HUES48 (cell line): ENCODE results near the gene PEDS1.
"Not testable (repeated sequence)": the region's sequence is repeated elsewhere in the genome, so short reads cannot be mapped to it uniquely, and the experiment has no call there.

ENCODE experiments used
- H3K27ac ChIP-seq: one replicate; pipeline ENCODE4 v1.7.0; 2013; ENCODE audit warnings: low read depth, low read length, inconsistent platforms
- H3K27me3 ChIP-seq: 2 replicates; pipeline ENCODE4 v1.6.1; 2013; ENCODE audit warnings: mild to moderate bottlenecking, low read length; ENCODE audit not compliant: control insufficient read depth, insufficient read depth
- H3K36me3 ChIP-seq: 2 replicates; pipeline ENCODE4 v1.6.1; 2013; ENCODE audit warnings: low read length; ENCODE audit not compliant: control insufficient read depth, insufficient read depth
- H3K4me1 ChIP-seq: 2 replicates; pipeline ENCODE4 v1.6.1; 2013; ENCODE audit warnings: mild to moderate bottlenecking, low read length; ENCODE audit not compliant: control insufficient read depth, insufficient read depth
- H3K4me3 ChIP-seq: 2 replicates; pipeline ENCODE4 v1.5.1; 2013; ENCODE audit warnings: mild to moderate bottlenecking, low read depth, low read length
- H3K9ac ChIP-seq: 2 replicates; pipeline ENCODE4 v1.6.1; 2013; ENCODE audit warnings: mild to moderate bottlenecking, low read depth, low read length, moderate library complexity
- H3K9me3 ChIP-seq: 2 replicates; pipeline ENCODE4 v1.6.1; 2013; ENCODE audit warnings: low read length; ENCODE audit not compliant: control insufficient read depth, insufficient read depth

Gene PEDS1

DNA sequence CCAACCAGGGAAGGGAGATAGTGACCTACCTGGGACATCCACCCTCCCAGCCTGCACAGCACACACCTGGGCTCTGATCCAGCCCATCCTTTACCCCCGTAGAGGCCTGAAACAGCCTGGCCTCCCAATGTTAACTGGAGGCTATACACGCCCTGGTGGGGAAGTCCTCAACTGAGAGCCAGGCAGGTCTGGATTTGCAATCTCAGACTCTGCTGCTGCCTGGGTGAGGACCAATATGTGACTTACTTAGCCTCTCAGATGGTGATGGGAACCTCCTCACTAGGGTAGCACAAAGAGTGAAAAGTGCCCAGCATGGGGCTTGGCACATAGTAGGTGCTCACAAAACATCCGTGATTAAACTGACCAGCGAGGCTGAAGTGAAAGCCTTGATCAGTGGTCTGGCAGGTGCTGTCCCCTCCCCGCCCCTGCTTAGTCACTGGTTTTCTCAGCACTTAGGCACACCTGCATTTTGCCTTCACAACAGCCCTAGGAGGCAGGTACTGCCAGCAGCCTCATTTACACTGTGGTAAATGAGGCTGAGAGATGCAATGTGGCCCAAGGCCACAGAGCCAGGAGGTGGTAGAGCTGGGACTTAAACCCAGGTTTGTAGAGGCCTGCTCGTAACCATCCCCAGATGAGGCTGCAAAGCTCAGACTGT is 12.4 kb downstream of the PEDS1 start:
- Histone ChIP-seq H3K9me3 (no peaks in the 10 kb centered on the region), H3K4me3 (no peak overlapping the region), H3K36me3 (peaks cover 39% of the 10 kb centered on the region), H3K27ac (no peak overlapping the region), H3K4me1 (peaks cover 9% of the 10 kb centered on the region), H3K27me3 (no peaks in the 10 kb centered on the region), H3K9ac (no peak overlapping the region)

- Histone ChIP-seq H3K4me3 (no peak overlapping the region), H3K36me3 (peaks cover 42% of the 10 kb centered on the region), H3K9ac (no peak overlapping the region), H3K9me3 (no peaks in the 10 kb centered on the region), H3K4me1 (peaks cover 9% of the 10 kb centered on the region), H3K27me3 (no peaks in the 10 kb centered on the region), H3K27ac (no peak overlapping the region)
Observed at GRCh38 chr20:50140339-50140859, 13.1 kb downstream of the PEDS1 start.

DNA sequence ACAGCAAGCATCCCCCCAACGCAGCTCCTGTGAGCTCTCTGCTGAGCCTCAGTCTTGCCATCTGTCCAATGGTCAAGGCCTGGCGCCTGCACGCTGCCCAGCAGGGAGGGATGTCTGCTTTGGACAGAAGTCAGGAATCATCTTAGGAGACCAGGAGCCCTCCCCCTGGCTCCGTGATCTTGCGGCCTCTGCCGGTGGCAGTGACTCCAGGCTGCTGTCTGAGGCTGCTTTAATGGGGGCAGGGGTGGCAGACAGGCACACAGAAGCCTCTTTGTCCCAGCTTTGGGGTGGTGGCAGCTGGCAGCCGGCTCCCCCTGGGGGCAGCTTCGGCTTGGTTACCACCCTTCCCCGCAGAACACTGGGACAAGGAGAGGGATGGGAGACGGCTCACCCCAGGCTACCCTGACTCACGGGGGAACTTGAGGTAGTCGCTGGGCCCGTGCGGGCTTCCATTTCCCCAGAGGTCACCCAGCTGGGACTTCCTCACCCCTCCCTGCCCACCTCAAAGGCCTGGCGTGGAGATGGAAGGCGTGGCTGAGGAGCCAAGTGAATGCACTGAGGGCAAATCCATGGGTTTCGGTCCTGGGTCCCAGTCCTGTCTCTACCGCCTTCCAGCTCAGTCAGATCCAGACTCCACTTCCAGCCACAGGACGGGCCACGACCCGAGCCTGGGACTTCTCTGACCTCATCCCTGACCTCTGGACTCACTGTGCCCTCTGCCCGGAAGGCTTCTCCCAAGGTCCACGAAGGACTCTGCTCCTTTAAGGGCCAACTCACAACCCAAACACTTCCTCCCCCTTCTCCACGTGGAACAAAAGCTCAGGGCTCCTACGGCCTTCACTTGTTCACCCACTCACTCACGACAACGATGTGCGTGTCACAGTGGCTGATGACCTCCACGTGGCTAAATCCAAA is 14.8 kb downstream of the PEDS1 start:
- H3K36me3 ChIP-seq = peaks cover 47% of the 10 kb centered on the region
- H3K4me3 ChIP-seq = no peak overlapping the region
- no peak overlapping the region for H3K9ac ChIP-seq
- H3K27ac ChIP-seq = no peak overlapping the region
- no peaks in the 10 kb centered on the region for H3K9me3 ChIP-seq
- H3K27me3 ChIP-seq = no peaks in the 10 kb centered on the region
- peaks cover 9% of the 10 kb centered on the region for H3K4me1 ChIP-seq

DNA sequence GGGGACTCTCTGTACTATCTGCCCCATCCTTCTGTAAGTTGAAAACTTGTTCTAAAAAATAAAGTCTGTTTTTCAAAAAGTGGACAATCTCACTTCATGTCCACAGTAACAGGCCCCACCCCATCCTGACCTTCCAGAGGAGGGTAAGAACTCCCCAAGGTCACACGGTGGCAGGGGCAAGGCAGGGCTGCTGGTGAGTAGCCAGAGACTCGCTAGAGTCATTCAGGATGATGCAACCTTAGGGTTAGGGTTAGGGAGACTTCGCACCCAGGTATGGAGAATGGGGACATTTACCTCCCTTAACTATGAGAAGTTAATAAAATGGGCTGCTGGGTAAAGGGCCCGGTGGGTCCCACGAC is 15.4 kb downstream of the PEDS1 start:
- Histone ChIP-seq H3K9ac (no peak overlapping the region), H3K4me3 (no peak overlapping the region), H3K9me3 (no peaks in the 10 kb centered on the region), H3K27me3 (no peaks in the 10 kb centered on the region), H3K4me1 (peaks cover 5% of the 10 kb centered on the region), H3K36me3 (peaks cover 44% of the 10 kb centered on the region), H3K27ac (no peak overlapping the region)

- H3K27me3 ChIP-seq, H3K27ac ChIP-seq, H3K4me3 ChIP-seq, H3K4me1 ChIP-seq, H3K9ac ChIP-seq, H3K9me3 ChIP-seq: not testable (repeated sequence)
- H3K36me3 ChIP-seq = peaks cover 45% of the 10 kb centered on the region
Observed at GRCh38 chr20:50137702-50138101, 15.8 kb downstream of the PEDS1 start.

DNA sequence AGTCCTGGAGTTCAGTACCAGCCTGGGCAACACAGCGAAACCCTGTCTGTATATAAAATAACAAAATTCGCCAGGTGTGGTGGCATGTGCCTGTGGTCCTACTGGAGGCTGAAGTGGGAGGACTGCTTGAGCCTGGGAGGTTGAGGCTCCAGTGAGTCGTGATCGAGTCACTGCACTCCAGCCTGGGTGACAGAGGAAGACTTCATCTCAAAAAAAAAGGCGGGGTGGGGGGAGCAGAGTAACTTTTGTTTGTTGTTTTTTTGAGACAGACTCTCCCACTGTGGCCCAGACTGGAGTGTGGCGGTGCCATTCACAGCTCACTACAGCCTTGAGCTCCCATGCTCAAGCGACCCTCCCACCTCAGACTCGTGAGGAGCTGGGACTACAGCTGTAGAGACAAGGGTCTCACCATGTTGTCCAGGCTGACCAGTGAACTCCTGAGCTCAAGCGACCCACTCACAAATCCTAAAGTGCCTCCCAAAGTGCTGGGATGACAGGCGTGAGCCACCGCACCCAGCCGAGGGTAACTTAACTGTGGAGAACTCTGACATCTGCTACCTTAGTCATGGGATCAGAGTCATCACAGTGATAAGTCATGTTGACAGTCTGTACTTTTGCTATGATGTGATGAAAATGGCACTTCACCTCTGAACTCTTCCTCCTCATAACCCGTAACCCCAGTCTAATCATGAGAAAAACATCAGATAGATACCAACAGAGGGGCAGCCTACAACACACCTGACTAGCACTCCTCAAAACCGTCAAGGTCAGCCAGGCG is 16.5 kb downstream of the PEDS1 start:
- H3K4me1 ChIP-seq = no peaks in the 10 kb centered on the region
- H3K36me3 ChIP-seq = peaks cover 43% of the 10 kb centered on the region
- no peaks in the 10 kb centered on the region for H3K9me3 ChIP-seq
- H3K4me3 ChIP-seq = no peak overlapping the region
- H3K9ac ChIP-seq = no peak overlapping the region
- H3K27ac ChIP-seq = no peak overlapping the region
- H3K27me3 ChIP-seq = no peaks in the 10 kb centered on the region

- not testable (repeated sequence) for H3K4me1 ChIP-seq, H3K9ac ChIP-seq, H3K27ac ChIP-seq, H3K27me3 ChIP-seq, H3K4me3 ChIP-seq, H3K9me3 ChIP-seq
- peaks cover 32% of the 10 kb centered on the region for H3K36me3 ChIP-seq
Observed at GRCh38 chr20:50135157-50135556, 18.4 kb downstream of the PEDS1 start.

- Histone ChIP-seq H3K4me1 (no peaks in the 10 kb centered on the region), H3K27ac (no peak overlapping the region)
Observed at GRCh38 chr20:50133474-50134217, 19.9 kb downstream of the PEDS1 start.

GRCh38 chr20:50133041-50133440 is 20.5 kb downstream of the PEDS1 start:
- H3K36me3 ChIP-seq = peaks cover 47% of the 10 kb centered on the region
- no peaks in the 10 kb centered on the region for H3K4me1 ChIP-seq
- no peak overlapping the region for H3K4me3 ChIP-seq
- no peaks in the 10 kb centered on the region for H3K9me3 ChIP-seq
- H3K9ac ChIP-seq = no peak overlapping the region
- no peak overlapping the region for H3K27ac ChIP-seq
- no peaks in the 10 kb centered on the region for H3K27me3 ChIP-seq

More at GRCh38 chr20:50133474-50134217, 19.9 kb downstream of the PEDS1 start:
- H3K27me3 ChIP-seq = no peaks in the 10 kb centered on the region
- no peak overlapping the region for H3K9ac ChIP-seq
- H3K36me3 ChIP-seq = peaks cover 41% of the 10 kb centered on the region
- H3K4me3 ChIP-seq = no peak overlapping the region
- H3K9me3 ChIP-seq = no peaks in the 10 kb centered on the region

DNA sequence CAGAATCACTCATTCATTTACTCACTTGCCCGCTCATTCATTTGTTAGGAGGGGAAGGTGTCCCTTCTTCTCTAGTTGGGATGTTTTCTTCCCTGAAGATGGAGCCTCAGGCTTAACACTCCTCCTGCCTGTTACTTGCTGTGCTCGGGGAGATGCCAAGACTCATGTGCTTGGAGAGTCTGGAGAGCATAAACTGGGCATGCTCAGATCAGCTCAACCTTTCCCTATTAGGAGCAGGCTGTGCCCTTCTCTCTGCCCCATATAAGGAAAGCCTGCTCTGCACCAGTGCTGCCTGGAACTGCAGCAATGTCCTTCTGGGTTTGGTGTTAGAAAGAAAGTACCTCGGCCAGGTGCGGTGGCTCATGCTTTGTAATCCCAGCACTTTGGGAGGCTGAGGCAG is 22.5 kb downstream of the PEDS1 start:
- Histone ChIP-seq H3K9me3 (no peaks in the 10 kb centered on the region), H3K9ac (no peak overlapping the region), H3K4me3 (no peak overlapping the region), H3K36me3 (peaks cover 56% of the 10 kb centered on the region), H3K4me1 (no peaks in the 10 kb centered on the region), H3K27me3 (no peaks in the 10 kb centered on the region), H3K27ac (no peak overlapping the region)
